ENCODE data around the gene SLC43A2. TPM values are rescaled to one million over a fixed set of nuclear protein-coding genes. Genes with fewer than 3 reads are reported as not detected.

SLC43A2 gene
- total RNA-seq, 2 donors from 2014 or later, result 3.6 to 9.8 TPM

GRCh38 chr17:1557355-1558095, 71.1 kb downstream of the SLC43A2 start:
- no peak for DNase-seq (ENCODE audit: low spot score)
- H3K9me3 ChIP-seq, result no peaks in the 10 kb centered on the region

GRCh38 chr17:1555651-1556471, 72.8 kb downstream of the SLC43A2 start:
- Histone ChIP-seq H3K9me3 (no peaks in the 10 kb centered on the region), H3K4me1 (peaks cover 0 to 41% of the 10 kb centered on the region in 2 donors), H3K27me3 (no peaks in the 10 kb centered on the region), H3K27ac (no peak overlapping the region), H3K4me3 (no peak overlapping the region), H3K36me3 (peaks cover 17% of the 10 kb centered on the region)
- no peak for DNase-seq (ENCODE audit: low spot score)
- no peak for TF ChIP-seq CTCF (IDR thresholded peaks at IDR 0.05)

More at GRCh38 chr17:1557355-1558095, 71.1 kb downstream of the SLC43A2 start:
- Histone ChIP-seq H3K36me3 (peaks cover 5% of the 10 kb centered on the region), H3K4me1 (peaks cover 0 to 50% of the 10 kb centered on the region in 2 donors), H3K27me3 (no peaks in the 10 kb centered on the region), H3K4me3 (no peak overlapping the region), H3K27ac (no peak overlapping the region)
- no peak for TF ChIP-seq CTCF (IDR thresholded peaks at IDR 0.05)

- no peaks in the 10 kb centered on the region for H3K27me3 ChIP-seq
- H3K27ac ChIP-seq, result no peak overlapping the region
- peaks cover 0 to 32% of the 10 kb centered on the region in 2 donors for H3K4me1 ChIP-seq
- H3K9me3 ChIP-seq, result no peaks in the 10 kb centered on the region
- no peak overlapping the region for H3K4me3 ChIP-seq
- no peak for DNase-seq (ENCODE audit: low spot score)
- H3K36me3 ChIP-seq, result peaks cover 25% of the 10 kb centered on the region
- no peak for TF ChIP-seq CTCF (IDR thresholded peaks at IDR 0.05)
These were observed 73.7 kb downstream of the SLC43A2 start for GRCh38 chr17:1554751-1555540.

- no peaks in the 10 kb centered on the region for H3K9me3 ChIP-seq
- H3K4me1 ChIP-seq, result peaks cover 0 to 27% of the 10 kb centered on the region in 2 donors
- DNase-seq (ENCODE audit: low spot score), result no peak
- no peak for TF ChIP-seq CTCF (IDR thresholded peaks at IDR 0.05)
- H3K4me3 ChIP-seq, result no peak overlapping the region
- peak overlapping the region in 1 of 2 donors; percentile 13 for H3K27ac ChIP-seq
- peaks cover 39% of the 10 kb centered on the region for H3K36me3 ChIP-seq
- H3K27me3 ChIP-seq, result no peaks in the 10 kb centered on the region
These were observed 75.0 kb downstream of the SLC43A2 start for GRCh38 chr17:1553354-1554266.

GRCh38 chr17:1552932-1553331, 75.7 kb downstream of the SLC43A2 start:
- Histone ChIP-seq H3K27ac (no peak overlapping the region), H3K9me3 (no peaks in the 10 kb centered on the region), H3K36me3 (peaks cover 46% of the 10 kb centered on the region), H3K4me3 (no peak overlapping the region), H3K4me1 (peaks cover 0 to 27% of the 10 kb centered on the region in 2 donors), H3K27me3 (no peaks in the 10 kb centered on the region)
- TF ChIP-seq CTCF (IDR thresholded peaks at IDR 0.05), result no peak
- no peak for DNase-seq (ENCODE audit: low spot score)

Measured in right atrium auricular region (tissue), 2 donors.